HepG2 (cell line): Measurements from ENCODE around the gene IRX5. TPM values are rescaled to one million over a fixed set of nuclear protein-coding genes. Genes with fewer than 3 reads are reported as not detected.

Experiments used
- ATAC-seq: fragments of 200-7000 bp; cut with Tn5 transposase; 3 replicates; pipeline ENCODE4 v1.9.1; 2020; ENCODE audit warnings: mild to moderate bottlenecking, moderate library complexity
- BruUV-seq: library from RNA; stranded (reverse); fragments of 400-500 nt; replicated peaks from 2 replicates; lab custom pipeline; 2021; lab: Mats Ljungman, UMichigan
- CTCF ChIA-PET: fragments of 300-600 bp; formaldehyde crosslinking; extraction: SDS; loops from one replicate; lab custom pipeline; 2021; ENCODE audit warnings: low total read pairs, inconsistent platforms, low intra/inter-chr PET ratio; lab: Yijun Ruan, JAX
- POLR2A ChIA-PET: fragments of 350-600 bp; sonication (Branson Sonifier 250); formaldehyde crosslinking; loops from one replicate; lab custom pipeline; 2020; ENCODE audit warnings: antibody characterized with exemption, inconsistent platforms; lab: Yijun Ruan, JAX
- DNase-seq: peaks from one replicate; pipeline ENCODE4 v3.0.0-alpha.2; 2015; ENCODE audit warnings: low spot score
- FAIRE-seq: peaks from 3 replicates; lab custom pipeline; 2011; peaks lifted over from hg19 to GRCh38; lab: Jason Lieb, UNC
- H2AFZ ChIP-seq: one replicate; pipeline ENCODE4 v1.6.1; 2011; ENCODE audit warnings: low read length, inconsistent platforms
- H3K27ac ChIP-seq: fragments of 300-600 bp; 3 replicates; pipeline ENCODE4 v1.8.0; 2011; ENCODE audit warnings: mixed run types, mild to moderate bottlenecking, mixed read lengths, low read length, inconsistent platforms; ENCODE audit not compliant: insufficient read depth; ENCODE audit errors: extremely low read length
- H3K27me3 ChIP-seq, 2 experiments: fragments of 200-600 bp in 1 of 2; 2 replicates in 1 of 2; 3 replicates in 1 of 2; pipeline versions ENCODE4 v1.6.0 to v1.8.0; 2011; ENCODE audit warnings: low read length in 2 of 2, mild to moderate bottlenecking in 2 of 2, moderate library complexity in 2 of 2, inconsistent platforms in 1 of 2; ENCODE audit not compliant: insufficient read depth in 2 of 2, control insufficient read depth in 1 of 2
- H3K36me3 ChIP-seq, 2 experiments: fragments of 200-600 bp in 1 of 2; replicated peaks in 1 of 2; 2 replicates in 1 of 2; 3 replicates in 1 of 2; pipeline versions ENCODE4 v1.5.1 to v1.8.0; 2011; ENCODE audit warnings: low read length in 2 of 2, inconsistent platforms in 1 of 2; ENCODE audit not compliant: insufficient read depth in 2 of 2, control insufficient read depth in 1 of 2
- H3K4me1 ChIP-seq: 2 replicates; pipeline ENCODE4 v1.5.1; 2012; ENCODE audit warnings: low read length, inconsistent platforms; ENCODE audit not compliant: insufficient read depth
- H3K4me2 ChIP-seq: 2 replicates; pipeline ENCODE4 v1.6.0; 2011; ENCODE audit warnings: low read depth, low read length, inconsistent platforms
- H3K4me3 ChIP-seq, 3 experiments: fragments of 200-600 bp in 1 of 3; sonication (generic), shearing (Covaris generic) in 1 of 3; replicated peaks in 1 of 3; 2 replicates each; pipeline ENCODE4 v1.5.1; 2011 to 2016; ENCODE audit warnings: low read length in 3 of 3, inconsistent platforms in 2 of 3, low read depth in 2 of 3, mild to moderate bottlenecking in 2 of 3, control low read depth in 1 of 3, mixed read lengths in 1 of 3; ENCODE audit not compliant: insufficient read depth in 1 of 3
- H3K79me2 ChIP-seq: one replicate; pipeline ENCODE4 v1.6.1; 2011; ENCODE audit warnings: low read length, inconsistent platforms; ENCODE audit not compliant: insufficient read depth
- H3K9ac ChIP-seq: 2 replicates; pipeline ENCODE4 v1.6.0; 2011; ENCODE audit warnings: mild to moderate bottlenecking, low read depth, low read length, inconsistent platforms; ENCODE audit not compliant: insufficient read depth
- H3K9me3 ChIP-seq: 2 replicates; pipeline ENCODE4 v1.5.1; 2012; ENCODE audit warnings: mild to moderate bottlenecking, low read length
- H4K20me1 ChIP-seq: 2 replicates; pipeline ENCODE4 v1.6.0; 2011; ENCODE audit warnings: inconsistent platforms, mild to moderate bottlenecking, low read length, moderate library complexity; ENCODE audit not compliant: insufficient read depth
- ATF4 ChIP-seq, 2 experiments: fragments of 450-650 bp in 1 of 2; sonication (generic) in 1 of 2; formaldehyde crosslinking; IDR thresholded peaks; 2 replicates each; pipeline versions ENCODE4 v1.5.0 to v1.8.0; 2020 to 2022; ENCODE audit warnings: mild to moderate bottlenecking in 1 of 2, missing genetic modification reagents in 1 of 2
- BRF2 ChIP-seq: sonication (generic); formaldehyde crosslinking; IDR thresholded peaks from 2 replicates; pipeline ENCODE4 v1.8.1; 2022; ENCODE audit warnings: mild to moderate bottlenecking, missing genetic modification reagents
- CCAR2 ChIP-seq: fragments of 200-400 bp; formaldehyde crosslinking; optimal IDR thresholded peaks from 2 replicates; pipeline ENCODE3; 2018; ENCODE audit warnings: low read depth, mild to moderate bottlenecking, low read length, moderate library complexity
- FOSL2 ChIP-seq: sonication (generic); formaldehyde crosslinking; IDR thresholded peaks from 2 replicates; pipeline ENCODE4 v1.4.0; 2020; ENCODE audit warnings: missing genetic modification reagents
- HIC2 ChIP-seq: sonication (generic); formaldehyde crosslinking; IDR thresholded peaks from 2 replicates; pipeline ENCODE4 v1.9.0; 2022; ENCODE audit warnings: low read depth, missing genetic modification reagents
- SOX6 ChIP-seq, 2 experiments: fragments of 450-650 bp in 1 of 2; sonication (generic) in 1 of 2; formaldehyde crosslinking in 1 of 2; IDR thresholded peaks; 2 replicates each; pipeline versions ENCODE4 v1.4.0 to v1.6.1; 2017 to 2020; ENCODE audit warnings: antibody characterized with exemption in 1 of 2, mild to moderate bottlenecking in 1 of 2, missing genetic modification reagents in 1 of 2
- ZNF282 ChIP-seq: fragments of 450-650 bp; IDR thresholded peaks from 2 replicates; pipeline ENCODE4 v1.6.1; 2018; ENCODE audit not compliant: partially characterized antibody
- ZNF691 ChIP-seq: sonication (generic); formaldehyde crosslinking; IDR thresholded peaks from 2 replicates; pipeline ENCODE4 v1.4.0; 2020; ENCODE audit warnings: missing genetic modification reagents, low read depth, mild to moderate bottlenecking, borderline replicate concordance
- ZNF790 ChIP-seq: sonication (generic); formaldehyde crosslinking; IDR thresholded peaks from 2 replicates; pipeline ENCODE4 v1.8.0; 2022; ENCODE audit warnings: missing genetic modification reagents, mild to moderate bottlenecking, borderline replicate concordance
- ZNF879 ChIP-seq: sonication (generic); formaldehyde crosslinking; IDR thresholded peaks from 2 replicates; pipeline ENCODE4 v1.8.1; 2023; ENCODE audit warnings: missing genetic modification reagents
- WGBS: methylation state at CpG from one replicate; pipeline ENCODE4 v1.1.6; 2017; ENCODE audit warnings: low lambda C conversion rate; 5-methylcytosine and 5-hydroxymethylcytosine counted together
- in situ Hi-C: cut with HindIII; loops from 2 replicates; pipeline ENCODE4 v1.10.0; 2017; ENCODE audit warnings: low pct_unique_long_range_greater_than_20kb; ENCODE audit not compliant: extremely low pct_ligation_motif_present
- intact Hi-C: fragments of 100-400 bp; cut with micrococcal nuclease; formaldehyde crosslinking; loops from one replicate; pipeline ENCODE4 v1.10.0; 2022; ENCODE audit not compliant: unreplicated experiment
- polyA plus RNA-seq, 8 experiments: library from polyadenylated mRNA; depleted of rRNA in 3 of 8; stranded (reverse) in 7 of 8; unstranded in 1 of 8; fragments of >200 nt; fragmentation: Illumina TruSeq in 4 of 8; extraction: Trizol in 4 of 8; gene quantifications; 2 replicates each; pipeline versions ENCODE4 v1.2.1 to v1.2.3, GENCODE V29; 2011 to 2016; ENCODE audit warnings: low read depth in 4 of 8, missing spikeins in 1 of 8, mixed read lengths in 1 of 8; ENCODE audit not compliant: insufficient read depth in 1 of 8
- total RNA-seq, 5 experiments: library from RNA; depleted of rRNA; stranded (reverse); fragments of >200 nt; fragmentation: Illumina TruSeq; extraction: Trizol; gene quantifications; 2 replicates each; pipeline ENCODE4 v1.2.3, GENCODE V29; 2016; ENCODE audit warnings: low read depth in 1 of 5

IRX5 gene
- total and polyA plus RNA-seq, 2 of the 13 experiments (the other 11 are each of a cell fraction or from before 2014, with no cell fraction given) = not detected

- TF ChIP-seq ZNF879 (CRISPR knock-in tag) = no peak
- TF ChIP-seq ATF4 (CRISPR knock-in tag; IDR thresholded peaks at IDR 0.05) = no peak
These were observed 1.3 kb upstream of the IRX5 start (continued) for GRCh38 chr16:54929090-54930004.

- Histone ChIP-seq H3K4me3 (no peak overlapping the region), H3K79me2 (no peaks in the 10 kb centered on the region), H4K20me1 (no peaks in the 10 kb centered on the region), H3K36me3 (no peaks in the 10 kb centered on the region), H3K27me3 (peaks cover 1 to 33% of the 10 kb centered on the region in 2 experiments), H3K9me3 (no peaks in the 10 kb centered on the region), H3K4me1 (no peaks in the 10 kb centered on the region), H3K9ac (no peak overlapping the region), H3K4me2 (no peak overlapping the region), H3K27ac (no peak overlapping the region)
- FAIRE-seq = no peak
- CTCF ChIA-PET = no interaction called here
- no TSS peak for BruUV-seq
- ATAC-seq = no peak
- in situ Hi-C loops = no loop called here
- no peak for DNase-seq
- WGBS = 90% methylated on average over 24 of the region's 24 CpGs
- intact Hi-C loops = no loop called here
- POLR2A ChIA-PET = no interaction called here
- TF ChIP-seq CCAR2 = no peak
- no peak for TF ChIP-seq FOSL2
- TF ChIP-seq ZNF282 = no peak
- no peak for TF ChIP-seq ZNF691 (CRISPR knock-in tag)
- TF ChIP-seq SOX6 (IDR thresholded peaks at IDR 0.05) = no peak
- TF ChIP-seq SOX6 (CRISPR knock-in tag; IDR thresholded peaks at IDR 0.05) = no peak
- no peak for TF ChIP-seq HIC2 (CRISPR knock-in tag)
- no peak for TF ChIP-seq BRF2 (CRISPR knock-in tag)
- TF ChIP-seq ZNF790 (CRISPR knock-in tag) = no peak
- TF ChIP-seq, all 625 proteins: peak for 0
- no peak overlapping the region for H2AFZ ChIP-seq
These were observed 129 bp downstream of the IRX5 start for GRCh38 chr16:54930869-54931119.
